ENCODE measurements around the gene MESP1.
A peak's percentile ranks its signal among the peaks of the same experiment; 100 is the strongest.

MESP1 gene

DNA sequence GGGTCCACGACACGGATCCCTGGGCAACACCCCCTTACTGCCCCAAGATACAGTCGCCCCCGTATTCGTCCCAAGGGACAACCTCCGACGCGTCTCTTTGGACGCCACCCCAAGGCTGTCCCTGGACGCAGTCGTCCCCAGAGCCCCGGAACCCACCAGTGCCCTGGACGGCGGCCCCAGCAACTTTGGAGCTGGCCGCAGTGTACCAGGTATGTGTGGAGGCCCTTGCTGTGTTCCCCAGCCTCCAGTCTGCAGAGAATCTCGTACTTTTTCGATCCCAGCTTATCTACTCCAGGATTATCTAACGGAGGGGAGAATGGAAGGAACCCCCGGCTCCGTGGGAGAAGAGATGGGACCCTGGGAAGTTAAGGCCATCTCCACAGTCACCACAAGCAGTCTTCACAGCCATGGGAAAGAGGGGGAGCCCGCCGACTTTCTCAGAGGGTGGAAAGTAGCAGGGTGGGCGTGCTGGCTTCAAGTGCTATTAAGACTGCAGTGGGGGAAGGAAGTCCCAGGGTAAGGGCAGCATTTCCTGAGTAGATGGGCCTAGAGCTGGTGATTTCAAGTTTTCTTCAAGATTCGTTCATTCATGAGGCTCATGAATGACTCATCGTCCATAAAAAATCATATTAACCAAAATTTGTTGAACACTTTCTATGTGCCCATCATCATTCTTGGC lies 26.2 kb upstream of the MESP1 start:
- no peak for DNase-seq (ENCODE audit: low read depth in 1 of 2, low spot score in 1 of 2)
- Histone ChIP-seq H3K27me3 (ENCODE audit: insufficient read depth, poor library complexity, severe bottlenecking) (no peaks in the 10 kb centered on the region), H3K4me3 (replicated peaks; ENCODE audit: insufficient read depth, low read length) (no peak overlapping the region), H3K27ac (replicated peaks) (no peak overlapping the region)
- no peak for TF ChIP-seq SPI1 (IDR thresholded peaks at IDR 0.05; ENCODE audit: borderline replicate concordance, low read depth)

DNA sequence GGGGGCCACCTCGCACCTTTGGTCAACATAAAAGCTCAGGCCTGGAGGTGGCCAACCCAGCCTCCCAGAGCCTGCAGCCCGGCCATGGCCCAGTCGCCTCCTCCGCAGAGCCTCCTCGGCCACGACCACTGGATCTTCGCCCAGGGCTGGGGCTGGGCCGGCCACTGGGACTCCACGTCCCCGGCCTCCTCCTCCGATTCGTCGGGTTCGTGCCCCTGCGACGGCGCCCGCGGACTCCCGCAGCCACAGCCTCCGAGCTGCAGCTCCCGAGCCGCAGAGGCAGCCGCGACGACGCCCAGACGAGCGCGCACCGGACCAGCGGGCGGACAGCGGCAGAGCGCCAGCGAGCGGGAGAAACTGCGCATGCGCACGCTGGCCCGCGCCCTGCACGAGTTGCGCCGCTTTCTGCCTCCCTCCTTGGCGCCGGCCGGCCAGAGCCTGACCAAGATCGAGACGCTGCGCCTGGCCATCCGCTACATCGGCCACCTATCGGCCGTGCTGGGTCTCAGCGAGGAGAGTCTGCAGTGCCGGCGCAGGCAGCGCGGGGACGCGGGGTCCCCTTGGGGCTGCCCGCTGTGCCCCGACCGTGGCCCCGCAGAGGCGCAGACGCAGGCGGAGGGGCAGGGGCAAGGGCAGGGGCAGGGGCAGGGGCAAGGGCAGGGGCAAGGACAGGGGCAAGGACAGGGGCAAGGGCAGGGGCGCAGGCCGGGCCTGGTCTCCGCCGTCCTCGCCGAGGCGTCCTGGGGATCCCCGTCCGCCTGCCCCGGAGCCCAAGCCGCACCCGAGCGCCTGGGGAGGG lies 25.4 kb upstream of the MESP1 start, which contains the start of gene MESP2:
MESP2 (plus strand) TSS at position 59 of the 799 bp plus-strand sequence; CDS start at position 85, 26 bp downstream.
- DNase-seq (ENCODE audit: low read depth in 1 of 2, low spot score in 1 of 2): peak; percentile 59 to 67
- peak within 1 kb of the TSS; percentile 29 for H3K4me3 ChIP-seq (replicated peaks; ENCODE audit: insufficient read depth, low read length)

DNA sequence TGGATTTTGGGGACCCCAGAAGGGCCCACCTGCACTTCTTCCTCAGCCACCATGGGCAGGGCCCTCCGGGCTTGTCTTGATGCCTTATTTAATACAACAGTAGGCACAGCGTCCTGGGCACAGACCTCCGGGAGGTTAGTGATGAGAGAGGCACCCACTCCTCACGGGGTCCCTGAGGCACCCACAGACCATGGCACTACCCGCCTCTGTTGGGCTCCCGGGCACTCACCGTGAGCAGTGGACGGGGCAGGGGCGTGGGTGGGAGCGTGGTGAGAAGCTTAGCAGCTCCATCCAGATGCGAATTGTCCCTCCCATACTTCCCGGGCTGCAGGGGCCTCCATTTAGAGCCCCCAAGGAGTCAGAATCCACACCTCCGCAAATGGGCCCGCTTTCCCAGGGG lies 24.8 kb upstream of the MESP1 start:
- DNase-seq (ENCODE audit: low read depth in 1 of 2, low spot score in 1 of 2): no peak
- H3K4me3 ChIP-seq (replicated peaks; ENCODE audit: insufficient read depth, low read length): no peak overlapping the region
- no peak overlapping the region for H3K27ac ChIP-seq (replicated peaks)
- TF ChIP-seq GABPA (IDR thresholded peaks at IDR 0.05; ENCODE audit: low read depth) (no peak), SPI1 (IDR thresholded peaks at IDR 0.05; ENCODE audit: borderline replicate concordance, low read depth) (no peak), POLR2AphosphoS5 (IDR thresholded peaks at IDR 0.05; ENCODE audit: low read depth) (no peak)
- TF ChIP-seq, protein P1, sequence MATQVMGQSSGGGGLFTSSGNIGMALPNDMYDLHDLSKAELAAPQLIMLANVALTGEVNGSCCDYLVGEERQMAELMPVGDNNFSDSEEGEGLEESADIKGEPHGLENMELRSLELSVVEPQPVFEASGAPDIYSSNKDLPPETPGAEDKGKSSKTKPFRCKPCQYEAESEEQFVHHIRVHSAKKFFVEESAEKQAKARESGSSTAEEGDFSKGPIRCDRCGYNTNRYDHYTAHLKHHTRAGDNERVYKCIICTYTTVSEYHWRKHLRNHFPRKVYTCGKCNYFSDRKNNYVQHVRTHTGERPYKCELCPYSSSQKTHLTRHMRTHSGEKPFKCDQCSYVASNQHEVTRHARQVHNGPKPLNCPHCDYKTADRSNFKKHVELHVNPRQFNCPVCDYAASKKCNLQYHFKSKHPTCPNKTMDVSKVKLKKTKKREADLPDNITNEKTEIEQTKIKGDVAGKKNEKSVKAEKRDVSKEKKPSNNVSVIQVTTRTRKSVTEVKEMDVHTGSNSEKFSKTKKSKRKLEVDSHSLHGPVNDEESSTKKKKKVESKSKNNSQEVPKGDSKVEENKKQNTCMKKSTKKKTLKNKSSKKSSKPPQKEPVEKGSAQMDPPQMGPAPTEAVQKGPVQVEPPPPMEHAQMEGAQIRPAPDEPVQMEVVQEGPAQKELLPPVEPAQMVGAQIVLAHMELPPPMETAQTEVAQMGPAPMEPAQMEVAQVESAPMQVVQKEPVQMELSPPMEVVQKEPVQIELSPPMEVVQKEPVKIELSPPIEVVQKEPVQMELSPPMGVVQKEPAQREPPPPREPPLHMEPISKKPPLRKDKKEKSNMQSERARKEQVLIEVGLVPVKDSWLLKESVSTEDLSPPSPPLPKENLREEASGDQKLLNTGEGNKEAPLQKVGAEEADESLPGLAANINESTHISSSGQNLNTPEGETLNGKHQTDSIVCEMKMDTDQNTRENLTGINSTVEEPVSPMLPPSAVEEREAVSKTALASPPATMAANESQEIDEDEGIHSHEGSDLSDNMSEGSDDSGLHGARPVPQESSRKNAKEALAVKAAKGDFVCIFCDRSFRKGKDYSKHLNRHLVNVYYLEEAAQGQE (IDR thresholded peaks at IDR 0.05; ENCODE audit: insufficient replicate concordance, low read depth): no peak
- TF ChIP-seq, protein P2, sequence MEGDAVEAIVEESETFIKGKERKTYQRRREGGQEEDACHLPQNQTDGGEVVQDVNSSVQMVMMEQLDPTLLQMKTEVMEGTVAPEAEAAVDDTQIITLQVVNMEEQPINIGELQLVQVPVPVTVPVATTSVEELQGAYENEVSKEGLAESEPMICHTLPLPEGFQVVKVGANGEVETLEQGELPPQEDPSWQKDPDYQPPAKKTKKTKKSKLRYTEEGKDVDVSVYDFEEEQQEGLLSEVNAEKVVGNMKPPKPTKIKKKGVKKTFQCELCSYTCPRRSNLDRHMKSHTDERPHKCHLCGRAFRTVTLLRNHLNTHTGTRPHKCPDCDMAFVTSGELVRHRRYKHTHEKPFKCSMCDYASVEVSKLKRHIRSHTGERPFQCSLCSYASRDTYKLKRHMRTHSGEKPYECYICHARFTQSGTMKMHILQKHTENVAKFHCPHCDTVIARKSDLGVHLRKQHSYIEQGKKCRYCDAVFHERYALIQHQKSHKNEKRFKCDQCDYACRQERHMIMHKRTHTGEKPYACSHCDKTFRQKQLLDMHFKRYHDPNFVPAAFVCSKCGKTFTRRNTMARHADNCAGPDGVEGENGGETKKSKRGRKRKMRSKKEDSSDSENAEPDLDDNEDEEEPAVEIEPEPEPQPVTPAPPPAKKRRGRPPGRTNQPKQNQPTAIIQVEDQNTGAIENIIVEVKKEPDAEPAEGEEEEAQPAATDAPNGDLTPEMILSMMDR (IDR thresholded peaks at IDR 0.05; ENCODE audit: insufficient read depth, low read length): no peak
- H3K27me3 ChIP-seq (ENCODE audit: insufficient read depth, poor library complexity, severe bottlenecking): no peaks in the 10 kb centered on the region

More for the DNA sequence above, 25.4 kb upstream of the MESP1 start, which contains the start of gene MESP2:
- H3K27me3 ChIP-seq (ENCODE audit: insufficient read depth, poor library complexity, severe bottlenecking): no peaks in the 10 kb centered on the region
- TF ChIP-seq, protein P1 (IDR thresholded peaks at IDR 0.05; ENCODE audit: insufficient replicate concordance, low read depth): peak; percentile 54
- no peak for TF ChIP-seq SPI1 (IDR thresholded peaks at IDR 0.05; ENCODE audit: borderline replicate concordance, low read depth)
- H3K27ac ChIP-seq (replicated peaks): no peak within 1 kb of the TSS

DNA sequence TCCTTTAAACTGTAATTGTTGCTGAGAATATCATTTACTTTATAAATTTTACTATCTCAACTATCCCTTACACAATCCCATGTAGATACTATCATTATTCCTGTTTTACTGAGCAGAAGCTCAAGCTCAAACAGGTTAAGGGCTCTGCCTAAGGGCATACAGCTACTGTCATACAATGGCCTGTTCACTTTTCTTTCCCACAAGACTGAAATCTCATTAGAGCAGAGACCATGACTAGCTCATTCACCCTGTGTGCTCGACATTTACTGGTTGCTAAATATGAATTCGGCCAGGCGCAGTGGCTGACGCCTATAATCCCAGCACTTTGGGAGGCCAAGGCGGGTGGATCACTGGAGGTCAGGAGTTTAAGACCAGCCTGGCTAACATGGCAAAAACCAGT lies 23.4 kb upstream of the MESP1 start:
- Histone ChIP-seq H3K4me3 (replicated peaks; ENCODE audit: insufficient read depth, low read length) (no peak overlapping the region), H3K27me3 (ENCODE audit: insufficient read depth, poor library complexity, severe bottlenecking) (no peaks in the 10 kb centered on the region), H3K27ac (replicated peaks) (no peak overlapping the region)
- DNase-seq (ENCODE audit: low read depth in 1 of 2, low spot score in 1 of 2): no peak
- TF ChIP-seq POLR2AphosphoS5 (IDR thresholded peaks at IDR 0.05; ENCODE audit: low read depth): no peak
- TF ChIP-seq, protein P2 (IDR thresholded peaks at IDR 0.05; ENCODE audit: insufficient read depth, low read length): no peak
- TF ChIP-seq, protein P1 (IDR thresholded peaks at IDR 0.05; ENCODE audit: insufficient replicate concordance, low read depth): no peak
- TF ChIP-seq GABPA (IDR thresholded peaks at IDR 0.05; ENCODE audit: low read depth): no peak
- no peak for TF ChIP-seq SPI1 (IDR thresholded peaks at IDR 0.05; ENCODE audit: borderline replicate concordance, low read depth)
